Nephron progenitor cell (in vitro differentiated cells): Measurements from ENCODE around the gene TICAM2.

Source experiments
- DNase-seq: peaks from one replicate; pipeline ENCODE4 v3.0.0; 2021
- H3K27ac Mint-ChIP-seq: 2 replicates; pipeline ENCODE4 v1.8.0; 2021; ENCODE audit warnings: mild to moderate bottlenecking, moderate library complexity, mixed read lengths
- H3K27me3 Mint-ChIP-seq: 2 replicates; pipeline ENCODE4 v1.8.0; 2021; ENCODE audit warnings: mild to moderate bottlenecking, low read depth, mixed read lengths; ENCODE audit not compliant: poor library complexity
- H3K36me3 Mint-ChIP-seq: 2 replicates; pipeline ENCODE4 v1.8.0; 2021; ENCODE audit warnings: low read depth, mixed read lengths
- H3K4me1 Mint-ChIP-seq: 2 replicates; pipeline ENCODE4 v1.8.0; 2021; ENCODE audit warnings: mixed read lengths
- H3K4me3 Mint-ChIP-seq: 2 replicates; pipeline ENCODE4 v1.8.0; 2021; ENCODE audit warnings: mild to moderate bottlenecking, moderate library complexity, mixed read lengths
- H3K9me3 Mint-ChIP-seq: 2 replicates; pipeline ENCODE4 v1.8.0; 2021; ENCODE audit warnings: mild to moderate bottlenecking, moderate library complexity, mixed read lengths
- TF ChIP-seq, protein P1 (sequence below): fragments of 200-600 bp; sonication (generic); IDR thresholded peaks from 2 replicates; pipeline ENCODE4 v1.5.0; 2021; ENCODE audit warnings: antibody characterized with exemption

The TICAM2 gene

DNA sequence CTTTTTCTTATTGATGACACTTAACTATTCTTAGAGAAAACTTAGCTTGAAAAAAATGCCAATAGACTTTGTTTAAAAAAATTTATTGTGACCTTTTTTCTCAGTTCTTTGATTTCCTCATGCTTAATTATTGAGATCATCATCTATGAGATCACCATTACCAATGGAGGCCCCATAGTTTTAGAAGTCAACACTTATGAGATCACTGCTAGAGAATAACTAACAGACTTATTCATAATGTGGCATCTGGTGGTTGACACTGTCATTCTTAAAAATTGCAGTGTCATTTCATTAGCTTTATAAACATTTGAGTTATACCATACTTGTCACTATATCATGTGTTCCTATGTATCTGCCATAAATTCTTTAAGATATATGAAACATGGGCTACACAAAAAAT is 42.8 kb downstream of the TICAM2 start:
- peaks cover 16% of the 10 kb centered on the region for H3K4me1 Mint-ChIP-seq
- peaks cover 6% of the 10 kb centered on the region for H3K9me3 Mint-ChIP-seq
- no peak overlapping the region for H3K4me3 Mint-ChIP-seq
- TF ChIP-seq, protein P1, sequence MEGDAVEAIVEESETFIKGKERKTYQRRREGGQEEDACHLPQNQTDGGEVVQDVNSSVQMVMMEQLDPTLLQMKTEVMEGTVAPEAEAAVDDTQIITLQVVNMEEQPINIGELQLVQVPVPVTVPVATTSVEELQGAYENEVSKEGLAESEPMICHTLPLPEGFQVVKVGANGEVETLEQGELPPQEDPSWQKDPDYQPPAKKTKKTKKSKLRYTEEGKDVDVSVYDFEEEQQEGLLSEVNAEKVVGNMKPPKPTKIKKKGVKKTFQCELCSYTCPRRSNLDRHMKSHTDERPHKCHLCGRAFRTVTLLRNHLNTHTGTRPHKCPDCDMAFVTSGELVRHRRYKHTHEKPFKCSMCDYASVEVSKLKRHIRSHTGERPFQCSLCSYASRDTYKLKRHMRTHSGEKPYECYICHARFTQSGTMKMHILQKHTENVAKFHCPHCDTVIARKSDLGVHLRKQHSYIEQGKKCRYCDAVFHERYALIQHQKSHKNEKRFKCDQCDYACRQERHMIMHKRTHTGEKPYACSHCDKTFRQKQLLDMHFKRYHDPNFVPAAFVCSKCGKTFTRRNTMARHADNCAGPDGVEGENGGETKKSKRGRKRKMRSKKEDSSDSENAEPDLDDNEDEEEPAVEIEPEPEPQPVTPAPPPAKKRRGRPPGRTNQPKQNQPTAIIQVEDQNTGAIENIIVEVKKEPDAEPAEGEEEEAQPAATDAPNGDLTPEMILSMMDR: no peak
- H3K27ac Mint-ChIP-seq: no peak overlapping the region
- H3K27me3 Mint-ChIP-seq: peaks cover 17% of the 10 kb centered on the region
- no peak for DNase-seq
- H3K36me3 Mint-ChIP-seq: no peaks in the 10 kb centered on the region

DNA sequence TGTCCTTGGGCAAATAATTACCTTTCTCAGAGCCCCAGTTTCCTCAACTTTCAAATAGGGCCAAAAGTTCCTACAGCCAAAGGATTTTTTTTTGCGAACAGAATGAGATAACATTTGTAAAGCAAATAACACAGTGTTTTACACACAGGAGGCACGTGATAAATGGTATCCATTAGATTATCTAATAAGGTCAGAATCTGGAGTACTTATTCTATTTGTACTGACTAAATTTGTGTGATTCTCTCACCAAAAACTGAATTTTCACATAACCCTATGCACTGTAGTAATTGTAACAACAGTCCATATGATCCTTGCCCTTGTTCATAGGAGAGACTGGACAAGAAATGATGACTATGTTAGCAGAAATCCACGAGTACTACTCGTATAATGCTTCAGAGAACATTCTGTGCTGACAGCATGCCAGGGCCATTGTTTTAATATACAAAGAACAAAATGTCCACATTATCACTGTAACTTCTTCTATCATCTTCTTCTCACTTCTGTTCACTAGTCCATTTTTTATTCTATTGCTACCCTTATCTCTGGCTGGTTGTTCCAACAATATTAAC is 43.8 kb downstream of the TICAM2 start:
- TF ChIP-seq, protein P1: no peak
- Mint-ChIP-seq H3K4me3 (no peak overlapping the region), H3K27ac (no peak overlapping the region), H3K9me3 (peaks cover 6% of the 10 kb centered on the region), H3K4me1 (peaks cover 16% of the 10 kb centered on the region), H3K27me3 (peaks cover 17% of the 10 kb centered on the region), H3K36me3 (no peaks in the 10 kb centered on the region)
- DNase-seq: no peak

DNA sequence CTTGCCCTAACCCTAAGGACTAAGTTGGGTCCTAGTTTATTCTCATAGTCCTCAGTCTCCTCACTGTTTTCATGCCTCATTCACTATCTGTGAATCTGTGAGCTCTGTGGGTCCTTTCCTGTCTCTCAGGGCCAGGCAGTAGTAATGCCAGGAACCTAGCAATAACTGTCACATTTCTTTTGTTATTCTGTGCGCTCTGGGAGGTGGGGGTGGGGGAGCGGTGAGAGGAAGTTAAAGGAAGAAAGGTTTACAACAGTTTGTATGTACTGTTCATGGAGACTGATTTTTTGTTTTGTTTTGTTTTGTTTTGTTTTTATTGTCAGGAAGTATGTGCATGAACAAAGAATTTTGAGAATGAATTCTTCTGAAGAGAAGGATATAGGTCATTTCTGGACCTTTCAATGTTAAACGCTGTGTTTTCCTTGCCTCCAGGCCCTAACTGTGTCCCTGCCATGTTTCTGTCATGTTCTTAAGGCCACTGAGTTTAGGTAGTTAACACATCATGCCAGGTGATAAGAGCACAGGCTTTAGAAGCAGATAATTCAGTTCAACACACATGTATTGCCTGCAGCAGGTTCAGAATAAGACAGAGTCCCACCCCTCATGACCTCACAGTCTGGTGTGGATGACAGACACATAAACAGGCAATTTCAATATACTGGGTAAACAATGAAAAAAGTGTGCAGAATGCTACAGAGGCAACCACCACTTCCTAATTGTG is 44.5 kb downstream of the TICAM2 start:
- Mint-ChIP-seq H3K4me3 (no peak overlapping the region), H3K9me3 (peaks cover 6% of the 10 kb centered on the region), H3K27me3 (peaks cover 17% of the 10 kb centered on the region), H3K4me1 (peaks cover 16% of the 10 kb centered on the region), H3K27ac (no peak overlapping the region), H3K36me3 (no peaks in the 10 kb centered on the region)
- DNase-seq: no peak
- TF ChIP-seq, protein P1: no peak

DNA sequence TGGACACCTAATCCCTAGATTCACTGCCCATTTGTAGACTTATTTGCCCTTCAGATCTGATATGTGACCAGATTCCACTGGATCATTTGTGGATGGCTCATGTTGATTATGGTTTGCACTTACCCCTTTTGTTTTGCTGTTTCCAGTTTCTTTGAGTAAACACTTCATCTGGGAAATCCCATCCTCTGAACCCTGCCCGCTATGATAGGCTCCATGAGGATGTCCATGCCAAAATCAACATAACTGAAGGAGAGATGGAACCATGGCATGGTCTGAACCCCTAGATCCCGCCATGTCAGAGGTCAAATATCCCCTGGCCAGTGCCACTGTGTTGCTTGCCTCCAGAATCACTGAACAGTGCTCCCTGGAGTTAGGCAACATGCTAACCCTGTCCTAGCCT is 46.0 kb downstream of the TICAM2 start:
- no peaks in the 10 kb centered on the region for H3K36me3 Mint-ChIP-seq

DNA sequence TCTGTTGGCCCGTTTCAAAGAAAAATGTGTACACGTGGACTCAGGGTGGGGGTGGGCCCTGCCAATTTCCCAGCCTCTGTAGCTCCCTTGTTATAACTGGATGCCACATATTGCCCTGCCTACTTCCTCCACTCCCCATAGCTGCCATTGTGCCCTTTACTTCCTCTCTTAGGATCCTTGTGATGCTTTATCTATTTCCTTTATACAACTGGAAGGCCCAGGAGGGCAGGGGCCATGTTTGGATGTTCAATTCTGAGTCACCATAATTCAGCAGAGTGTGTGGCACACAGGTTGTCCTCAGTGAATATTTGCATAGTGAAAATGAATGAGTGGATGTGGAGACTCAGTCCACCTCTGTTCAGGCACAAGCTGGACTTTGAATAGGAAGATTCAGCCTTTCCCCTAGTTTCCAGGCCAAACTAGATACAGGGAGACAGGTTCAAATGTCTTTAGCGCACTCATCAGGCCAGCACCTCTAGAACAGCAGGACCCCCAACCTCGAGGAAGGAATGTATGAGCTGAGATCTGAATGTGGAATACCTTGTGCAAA is 47.1 kb downstream of the TICAM2 start:
- no peaks in the 10 kb centered on the region for H3K9me3 Mint-ChIP-seq
- no peak overlapping the region for H3K4me3 Mint-ChIP-seq
- peaks cover 19% of the 10 kb centered on the region for H3K27me3 Mint-ChIP-seq
- peaks cover 16% of the 10 kb centered on the region for H3K4me1 Mint-ChIP-seq
- no peak overlapping the region for H3K27ac Mint-ChIP-seq
- H3K36me3 Mint-ChIP-seq: no peaks in the 10 kb centered on the region
- TF ChIP-seq, protein P1: no peak
- no peak for DNase-seq

More for the DNA sequence above, 46.0 kb downstream of the TICAM2 start:
- Mint-ChIP-seq H3K4me3 (no peak overlapping the region), H3K27ac (no peak overlapping the region), H3K9me3 (peaks cover 3% of the 10 kb centered on the region), H3K27me3 (peaks cover 20% of the 10 kb centered on the region), H3K4me1 (peaks cover 16% of the 10 kb centered on the region)
- DNase-seq: no peak
- TF ChIP-seq, protein P1: no peak
